ENCODE results near the gene EFNA1. TPM values are rescaled to one million over a fixed set of nuclear protein-coding genes. Genes with fewer than 3 reads are reported as not detected.

The EFNA1 gene
- total RNA-seq, 4 donors from 2014 or later: 125 to 235 (median 185) TPM

DNA sequence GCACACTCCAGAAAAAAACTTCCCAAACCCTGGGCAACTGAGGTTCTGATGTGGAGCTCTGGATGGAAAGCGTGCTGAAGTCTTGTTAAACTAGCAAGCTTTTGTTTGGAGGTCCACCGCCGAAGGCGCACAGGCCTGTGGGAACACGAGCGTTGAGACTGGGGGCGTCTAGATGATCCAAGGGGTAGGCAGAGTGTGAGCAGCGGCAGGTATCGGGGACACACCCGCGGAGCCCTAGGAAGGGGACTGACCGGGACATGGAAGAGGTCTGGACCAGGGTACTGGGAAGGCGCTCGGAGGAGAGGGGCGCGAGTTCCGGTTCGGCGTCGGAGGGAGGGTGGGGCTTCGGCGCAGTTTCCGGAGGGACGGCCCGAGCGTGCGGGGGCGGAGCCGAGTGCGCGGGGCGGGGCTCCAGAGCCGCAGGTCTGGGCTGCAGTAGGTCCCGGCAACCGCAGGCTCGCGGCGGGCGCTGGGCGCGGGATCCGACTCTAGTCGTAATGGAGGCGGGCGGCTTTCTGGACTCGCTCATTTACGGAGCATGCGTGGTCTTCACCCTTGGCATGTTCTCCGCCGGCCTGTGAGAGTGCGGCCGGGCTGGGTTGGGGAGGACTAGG, 7.8 kb downstream of the EFNA1 start, which contains the start of gene SLC50A1:
SLC50A1 (plus strand) TSS at position 438 of the 614 bp plus-strand sequence; CDS start at position 498, 60 bp downstream.
- intact Hi-C loops (cut with DNase I; ENCODE audit: low total_unique reads): no loop called here
- WGBS, 2 donors: 1 to 2% methylated on average over 45 to 51 of the region's 52 CpGs

DNA sequence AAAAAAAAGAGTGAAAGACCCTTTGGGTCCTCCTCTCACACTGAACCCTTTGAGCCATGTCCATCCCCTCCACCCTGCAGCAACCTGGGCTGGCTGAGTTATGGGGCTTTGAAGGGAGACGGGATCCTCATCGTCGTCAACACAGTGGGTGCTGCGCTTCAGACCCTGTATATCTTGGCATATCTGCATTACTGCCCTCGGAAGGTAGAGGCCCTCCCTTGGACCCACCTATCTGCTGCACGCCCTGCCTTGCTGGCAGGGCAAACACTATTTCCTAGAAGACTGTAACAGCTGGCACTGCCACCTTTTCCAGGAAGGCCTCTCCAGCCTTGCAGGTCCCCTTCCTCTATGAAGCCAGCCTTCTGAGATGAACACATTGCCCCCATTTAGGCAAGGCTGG, 9.1 kb downstream of the EFNA1 start:
- intact Hi-C loops (cut with DNase I; ENCODE audit: low total_unique reads): no loop called here
- no peak for DNase-seq (ENCODE audit: low spot score in 2 of 2)
- TF ChIP-seq, protein P1, sequence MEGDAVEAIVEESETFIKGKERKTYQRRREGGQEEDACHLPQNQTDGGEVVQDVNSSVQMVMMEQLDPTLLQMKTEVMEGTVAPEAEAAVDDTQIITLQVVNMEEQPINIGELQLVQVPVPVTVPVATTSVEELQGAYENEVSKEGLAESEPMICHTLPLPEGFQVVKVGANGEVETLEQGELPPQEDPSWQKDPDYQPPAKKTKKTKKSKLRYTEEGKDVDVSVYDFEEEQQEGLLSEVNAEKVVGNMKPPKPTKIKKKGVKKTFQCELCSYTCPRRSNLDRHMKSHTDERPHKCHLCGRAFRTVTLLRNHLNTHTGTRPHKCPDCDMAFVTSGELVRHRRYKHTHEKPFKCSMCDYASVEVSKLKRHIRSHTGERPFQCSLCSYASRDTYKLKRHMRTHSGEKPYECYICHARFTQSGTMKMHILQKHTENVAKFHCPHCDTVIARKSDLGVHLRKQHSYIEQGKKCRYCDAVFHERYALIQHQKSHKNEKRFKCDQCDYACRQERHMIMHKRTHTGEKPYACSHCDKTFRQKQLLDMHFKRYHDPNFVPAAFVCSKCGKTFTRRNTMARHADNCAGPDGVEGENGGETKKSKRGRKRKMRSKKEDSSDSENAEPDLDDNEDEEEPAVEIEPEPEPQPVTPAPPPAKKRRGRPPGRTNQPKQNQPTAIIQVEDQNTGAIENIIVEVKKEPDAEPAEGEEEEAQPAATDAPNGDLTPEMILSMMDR (IDR thresholded peaks at IDR 0.05): no peak
- no peak for TF ChIP-seq POLR2A (IDR thresholded peaks at IDR 0.05)
- 15 to 24% methylated on average over 6 of the region's 6 CpGs for WGBS, 2 donors
- H3K4me3 ChIP-seq (ENCODE audit: low read depth, poor library complexity, severe bottlenecking): peak overlapping the region; percentile 60

More for the DNA sequence above, 7.8 kb downstream of the EFNA1 start, which contains the start of gene SLC50A1:
- peak in 1 of 2 donors; percentile 63 for TF ChIP-seq POLR2A (IDR thresholded peaks at IDR 0.05)
- TF ChIP-seq, protein P1 (IDR thresholded peaks at IDR 0.05): no peak
- DNase-seq (ENCODE audit: low spot score in 2 of 2): peak; percentile 91 to 99
- peak within 1 kb of the TSS; percentile 60 for H3K4me3 ChIP-seq (ENCODE audit: low read depth, poor library complexity, severe bottlenecking)

DNA sequence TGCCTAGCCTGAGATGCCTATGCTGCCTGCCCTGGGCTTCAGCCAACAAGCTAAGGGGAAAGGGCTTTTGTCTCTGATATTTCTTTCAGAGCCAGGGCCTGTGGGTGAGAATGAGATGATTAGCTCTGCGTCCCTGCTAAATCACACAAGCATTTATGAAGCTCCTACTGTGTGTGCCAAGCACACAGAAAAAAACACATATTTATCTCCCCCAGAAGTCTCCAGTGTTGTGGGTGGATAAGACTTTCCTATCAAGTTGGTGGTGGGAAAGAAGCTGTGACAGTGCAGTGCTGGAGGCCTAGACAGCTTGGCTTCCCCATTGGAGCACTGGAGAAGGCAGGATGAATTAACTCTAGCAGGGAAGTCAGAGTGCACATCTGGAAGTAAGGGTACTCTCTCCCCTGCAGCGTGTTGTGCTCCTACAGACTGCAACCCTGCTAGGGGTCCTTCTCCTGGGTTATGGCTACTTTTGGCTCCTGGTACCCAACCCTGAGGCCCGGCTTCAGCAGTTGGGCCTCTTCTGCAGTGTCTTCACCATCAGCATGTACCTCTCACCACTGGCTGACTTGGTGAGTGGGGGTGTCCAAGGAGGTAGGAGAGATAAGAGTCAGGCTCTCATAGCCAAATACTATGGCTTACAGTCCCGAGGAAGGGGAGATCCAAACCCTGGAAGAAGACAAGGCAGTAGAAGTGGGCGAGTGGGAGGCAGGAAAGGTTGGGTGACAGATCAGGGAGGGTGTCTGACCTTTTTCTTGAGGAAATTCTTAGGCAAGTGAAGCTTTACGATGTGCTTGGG, 9.7 kb downstream of the EFNA1 start:
- TF ChIP-seq POLR2A (IDR thresholded peaks at IDR 0.05): no peak
- TF ChIP-seq, protein P1 (IDR thresholded peaks at IDR 0.05): no peak
- DNase-seq (ENCODE audit: low spot score in 2 of 2): no peak
- intact Hi-C loops (cut with DNase I; ENCODE audit: low total_unique reads): no loop called here
- no peak overlapping the region for H3K4me3 ChIP-seq (ENCODE audit: low read depth, poor library complexity, severe bottlenecking)
- 83 to 88% methylated on average over 6 of the region's 6 CpGs for WGBS, 2 donors

DNA sequence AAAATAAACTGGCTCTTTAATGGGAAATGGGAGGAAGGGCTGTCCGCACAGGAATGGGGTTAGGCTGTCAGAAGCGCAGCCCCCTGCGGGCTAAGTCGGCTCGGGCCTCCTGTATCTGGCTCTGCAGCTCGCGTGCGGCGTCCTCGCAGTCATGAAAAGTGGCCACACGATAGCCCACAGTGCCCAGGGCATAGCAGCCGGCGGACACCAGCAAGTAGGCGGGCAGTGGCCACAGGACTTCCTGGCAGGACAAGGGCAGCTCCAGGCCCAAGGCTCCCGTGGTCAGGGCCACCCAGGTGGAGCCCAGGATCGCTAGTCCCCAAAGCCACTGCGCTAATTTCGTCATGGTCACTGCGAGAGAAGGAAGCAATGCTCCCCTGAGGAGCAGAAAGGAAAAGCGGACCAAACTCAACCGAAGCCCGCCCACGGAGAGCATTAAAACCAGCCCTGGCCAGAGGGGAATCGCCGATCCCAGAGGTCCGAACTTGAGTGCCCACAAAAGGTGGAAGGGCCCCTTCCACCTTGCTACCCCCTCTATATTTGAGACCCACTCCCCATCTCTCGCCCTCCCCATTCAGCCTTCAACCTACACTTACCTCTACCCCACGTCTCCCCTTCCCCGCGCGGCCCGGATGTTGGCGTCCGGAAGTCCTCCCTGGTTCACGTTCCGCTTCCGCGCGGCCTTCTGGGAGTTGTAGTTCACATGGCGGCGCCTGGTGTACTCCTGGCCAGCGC, 12.4 kb downstream of the EFNA1 start, which contains the start of gene DPM3:
DPM3 (minus strand) TSS at position 637 of the 735 bp plus-strand sequence; CDS start at position 346, 291 bp downstream.
- H3K4me3 ChIP-seq (ENCODE audit: low read depth, poor library complexity, severe bottlenecking): peak within 1 kb of the TSS; percentile 44
- intact Hi-C loops (cut with DNase I; ENCODE audit: low total_unique reads): no loop called here
- TF ChIP-seq, protein P1 (IDR thresholded peaks at IDR 0.05): no peak
- no peak for TF ChIP-seq POLR2A (IDR thresholded peaks at IDR 0.05)
- peak; percentile 87 to 98 for DNase-seq (ENCODE audit: low spot score in 2 of 2)
- WGBS, 2 donors: 0% methylated on average over 37 to 41 of the region's 42 CpGs

DNA sequence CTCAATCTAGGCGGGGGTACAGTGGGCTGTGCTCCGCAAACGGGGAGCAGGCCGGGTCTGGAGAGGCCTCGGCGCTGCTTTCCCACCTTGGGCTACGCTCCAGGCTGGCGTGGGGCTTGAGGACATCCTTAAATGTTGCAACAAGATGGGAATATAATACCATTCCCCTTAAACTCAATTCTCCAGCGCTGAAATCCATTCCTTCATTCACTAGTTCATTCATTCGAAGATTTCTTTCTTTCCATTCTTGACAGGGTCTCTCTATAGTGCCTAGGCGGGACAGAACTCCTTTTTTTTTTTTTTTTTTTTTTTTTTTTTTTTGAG, 12.9 kb downstream of the EFNA1 start:
- WGBS, 2 donors: 6 to 7% methylated on average over 11 of the region's 11 CpGs
- intact Hi-C loops (cut with DNase I; ENCODE audit: low total_unique reads): no loop called here

More for the DNA sequence above, 12.9 kb downstream of the EFNA1 start:
- H3K4me3 ChIP-seq (ENCODE audit: low read depth, poor library complexity, severe bottlenecking): no peak overlapping the region
- DNase-seq (ENCODE audit: low spot score in 2 of 2): no peak
- TF ChIP-seq, protein P1 (IDR thresholded peaks at IDR 0.05): no peak
- no peak for TF ChIP-seq POLR2A (IDR thresholded peaks at IDR 0.05)
